ENCODE measurements around the gene PPP1R3D.

DNA sequence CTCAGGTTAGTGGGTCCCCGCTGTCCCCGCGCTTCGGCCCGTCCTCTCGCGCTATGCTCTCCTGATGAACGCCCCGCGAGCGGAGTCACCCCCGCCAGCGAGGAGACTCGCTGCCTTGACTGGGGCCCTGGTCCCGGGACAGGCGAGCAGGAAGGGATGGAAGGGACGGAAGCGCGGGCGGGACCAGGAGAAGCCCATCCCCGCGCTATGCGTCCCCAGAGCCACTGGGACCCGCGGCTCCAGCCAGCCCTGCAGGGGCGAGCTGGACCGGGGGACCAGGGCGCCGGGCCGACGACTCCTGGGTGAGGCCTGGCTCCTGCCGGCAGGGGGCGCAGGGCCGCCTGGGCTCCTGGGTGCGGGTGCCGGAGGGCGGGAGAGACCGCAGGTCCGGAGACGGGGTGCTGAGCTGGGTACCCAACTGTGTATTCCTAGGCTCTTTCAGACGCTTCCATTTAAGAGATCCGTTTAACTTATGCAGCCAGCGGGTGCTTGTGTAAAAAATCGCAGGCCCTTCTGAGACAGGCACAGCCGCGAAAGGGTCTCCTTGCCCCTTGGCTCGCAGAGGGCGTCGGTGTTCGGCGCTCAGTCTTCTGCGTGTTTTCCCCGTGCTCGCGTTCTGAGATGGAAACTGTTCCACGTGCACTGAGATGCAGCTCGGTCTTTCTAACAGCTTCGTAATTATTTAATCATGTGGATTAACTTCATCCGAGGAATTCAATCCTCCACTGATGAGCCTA is 6.1 kb downstream of the PPP1R3D start:
- TF ChIP-seq, protein P1, sequence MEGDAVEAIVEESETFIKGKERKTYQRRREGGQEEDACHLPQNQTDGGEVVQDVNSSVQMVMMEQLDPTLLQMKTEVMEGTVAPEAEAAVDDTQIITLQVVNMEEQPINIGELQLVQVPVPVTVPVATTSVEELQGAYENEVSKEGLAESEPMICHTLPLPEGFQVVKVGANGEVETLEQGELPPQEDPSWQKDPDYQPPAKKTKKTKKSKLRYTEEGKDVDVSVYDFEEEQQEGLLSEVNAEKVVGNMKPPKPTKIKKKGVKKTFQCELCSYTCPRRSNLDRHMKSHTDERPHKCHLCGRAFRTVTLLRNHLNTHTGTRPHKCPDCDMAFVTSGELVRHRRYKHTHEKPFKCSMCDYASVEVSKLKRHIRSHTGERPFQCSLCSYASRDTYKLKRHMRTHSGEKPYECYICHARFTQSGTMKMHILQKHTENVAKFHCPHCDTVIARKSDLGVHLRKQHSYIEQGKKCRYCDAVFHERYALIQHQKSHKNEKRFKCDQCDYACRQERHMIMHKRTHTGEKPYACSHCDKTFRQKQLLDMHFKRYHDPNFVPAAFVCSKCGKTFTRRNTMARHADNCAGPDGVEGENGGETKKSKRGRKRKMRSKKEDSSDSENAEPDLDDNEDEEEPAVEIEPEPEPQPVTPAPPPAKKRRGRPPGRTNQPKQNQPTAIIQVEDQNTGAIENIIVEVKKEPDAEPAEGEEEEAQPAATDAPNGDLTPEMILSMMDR (IDR thresholded peaks at IDR 0.05) = peak; percentile 88
- TF ChIP-seq EZH2 (IDR thresholded peaks at IDR 0.05) (peak; percentile 67), EZH2phosphoT487 (IDR thresholded peaks at IDR 0.05) (peak; percentile 44)
